Thyroid gland (tissue), 4 donors: ENCODE data around the gene EHBP1L1.
A peak's percentile ranks its signal among the peaks of the same experiment; 100 is the strongest.

ENCODE experiments used
- POLR2A ChIP-seq, 2 donors: fragments of 450-650 bp; IDR thresholded peaks; one replicate each; pipeline ENCODE4 v1.6.1; 2017; ENCODE audit warnings: antibody characterized with exemption in 2 of 2, mild to moderate bottlenecking in 2 of 2, moderate library complexity in 1 of 2
- TF ChIP-seq, protein P1 (sequence below), 6 experiments: fragments of 200-600 bp in 3 of 6; fragments of 450-650 bp in 3 of 6; sonication (generic) in 3 of 6; IDR thresholded peaks; one replicate each; pipeline ENCODE4 v1.5.1; 2016 to 2019; ENCODE audit warnings: antibody characterized with exemption in 6 of 6, mild to moderate bottlenecking in 2 of 6, inconsistent platforms in 1 of 6, moderate library complexity in 1 of 6

DNA sequence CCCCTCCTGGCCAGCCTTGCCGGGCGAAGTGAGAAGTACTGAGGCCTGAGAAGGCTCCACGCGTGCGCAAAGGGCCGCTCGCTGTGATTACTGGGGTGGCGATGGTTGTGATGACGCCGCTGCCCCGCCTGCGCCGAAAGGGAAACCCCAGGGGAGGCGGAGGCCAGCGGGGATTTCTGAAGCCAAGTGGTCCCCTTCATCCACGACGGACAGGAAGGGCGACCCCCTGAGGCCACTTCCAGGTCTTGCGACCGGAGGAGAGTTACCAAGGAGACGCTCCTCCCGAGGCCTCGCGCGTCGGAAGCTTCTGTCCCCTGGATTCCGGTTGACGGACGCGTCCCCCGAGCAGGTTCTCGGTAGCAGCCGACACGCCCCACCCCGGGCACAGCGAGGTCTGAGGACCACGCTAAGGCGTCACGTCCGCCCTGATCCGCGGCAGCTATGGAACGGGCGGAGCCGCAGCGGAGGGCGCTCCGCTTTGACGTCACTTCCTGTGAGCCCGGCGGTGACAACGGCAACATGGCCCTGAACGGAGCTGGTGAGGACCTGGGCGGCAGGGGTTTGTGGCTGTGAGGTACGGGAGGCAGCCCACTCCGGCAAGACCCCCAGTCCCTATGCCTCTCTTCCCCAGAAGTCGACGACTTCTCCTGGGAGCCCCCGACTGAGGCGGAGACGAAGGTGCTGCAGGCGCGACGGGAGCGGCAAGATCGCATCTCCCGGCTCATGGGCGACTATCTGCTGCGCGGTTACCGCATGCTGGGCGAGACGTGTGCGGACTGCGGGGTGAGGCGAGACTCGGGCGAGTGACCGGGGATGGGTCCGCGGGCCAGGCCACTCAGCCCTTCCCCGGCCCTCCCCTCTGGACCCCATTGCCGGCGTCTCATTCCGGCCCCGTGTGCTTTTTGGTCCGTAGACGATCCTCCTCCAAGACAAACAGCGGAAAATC lies 5.6 kb upstream of the EHBP1L1 start, which contains the start of gene ZNRD2:
- TF ChIP-seq, protein P1, sequence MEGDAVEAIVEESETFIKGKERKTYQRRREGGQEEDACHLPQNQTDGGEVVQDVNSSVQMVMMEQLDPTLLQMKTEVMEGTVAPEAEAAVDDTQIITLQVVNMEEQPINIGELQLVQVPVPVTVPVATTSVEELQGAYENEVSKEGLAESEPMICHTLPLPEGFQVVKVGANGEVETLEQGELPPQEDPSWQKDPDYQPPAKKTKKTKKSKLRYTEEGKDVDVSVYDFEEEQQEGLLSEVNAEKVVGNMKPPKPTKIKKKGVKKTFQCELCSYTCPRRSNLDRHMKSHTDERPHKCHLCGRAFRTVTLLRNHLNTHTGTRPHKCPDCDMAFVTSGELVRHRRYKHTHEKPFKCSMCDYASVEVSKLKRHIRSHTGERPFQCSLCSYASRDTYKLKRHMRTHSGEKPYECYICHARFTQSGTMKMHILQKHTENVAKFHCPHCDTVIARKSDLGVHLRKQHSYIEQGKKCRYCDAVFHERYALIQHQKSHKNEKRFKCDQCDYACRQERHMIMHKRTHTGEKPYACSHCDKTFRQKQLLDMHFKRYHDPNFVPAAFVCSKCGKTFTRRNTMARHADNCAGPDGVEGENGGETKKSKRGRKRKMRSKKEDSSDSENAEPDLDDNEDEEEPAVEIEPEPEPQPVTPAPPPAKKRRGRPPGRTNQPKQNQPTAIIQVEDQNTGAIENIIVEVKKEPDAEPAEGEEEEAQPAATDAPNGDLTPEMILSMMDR (IDR thresholded peaks at IDR 0.05) = peak in 4 of 6 experiments; percentile 41 to 66 (median 53)
- TF ChIP-seq POLR2A (IDR thresholded peaks at IDR 0.05) = peak in 1 of 2 donors; percentile 78
